GM23338 (cell line): Measurements from ENCODE around the gene KCNAB2. TPM values are rescaled to one million over a fixed set of nuclear protein-coding genes. Genes with fewer than 3 reads are reported as not detected.

ENCODE experiments used
- ATAC-seq: fragments of 200-7000 bp; cut with Tn5 transposase; 3 replicates; pipeline ENCODE4 v1.9.1; 2020
- DNase-seq: peaks from one replicate; pipeline ENCODE4 v3.0.0-alpha.2; 2015; ENCODE audit warnings: low spot score
- H2AFZ ChIP-seq: fragments of 200-600 bp; sonication (generic); 2 replicates; pipeline ENCODE4 v1.8.0; 2016; ENCODE audit warnings: antibody characterized with exemption, mild to moderate bottlenecking, moderate library complexity
- H3F3A ChIP-seq: fragments of 200-600 bp; sonication (generic); replicated peaks from 2 replicates; pipeline ENCODE4 v1.8.0; 2017; ENCODE audit warnings: antibody characterized with exemption, mixed run types, low read depth
- H3K27ac ChIP-seq: fragments of 200-600 bp; sonication (generic); 2 replicates; pipeline ENCODE4 v1.6.1; 2016; ENCODE audit warnings: low read depth
- H3K27me3 ChIP-seq: fragments of 200-600 bp; sonication (generic); 2 replicates; pipeline ENCODE4 v1.8.0; 2016; ENCODE audit warnings: mild to moderate bottlenecking, mixed run types, moderate library complexity; ENCODE audit not compliant: insufficient read depth
- H3K36me3 ChIP-seq: fragments of 200-600 bp; sonication (generic); 2 replicates; pipeline ENCODE4 v1.8.0; 2016; ENCODE audit warnings: mild to moderate bottlenecking; ENCODE audit not compliant: insufficient read depth
- H3K4me1 ChIP-seq: fragments of 200-600 bp; sonication (generic); 2 replicates; pipeline ENCODE4 v1.8.0; 2016; ENCODE audit warnings: mild to moderate bottlenecking, moderate library complexity; ENCODE audit not compliant: insufficient read depth
- H3K4me2 ChIP-seq: fragments of 200-600 bp; sonication (generic); 2 replicates; pipeline ENCODE4 v1.7.1; 2017; ENCODE audit warnings: mixed run types
- H3K4me3 ChIP-seq: fragments of 200-600 bp; sonication (generic); 2 replicates; pipeline ENCODE4 v1.6.1; 2016; ENCODE audit warnings: mixed run types
- H3K79me2 ChIP-seq: fragments of 200-600 bp; sonication (generic); replicated peaks from 2 replicates; pipeline ENCODE4 v1.8.0; 2017; ENCODE audit warnings: mild to moderate bottlenecking; ENCODE audit not compliant: insufficient read depth
- H3K9me2 ChIP-seq: fragments of 200-600 bp; sonication (generic); 2 replicates; pipeline ENCODE4 v1.8.0; 2017; ENCODE audit not compliant: insufficient read depth
- H4K20me1 ChIP-seq: fragments of 200-600 bp; sonication (generic); replicated peaks from 2 replicates; pipeline ENCODE4 v1.8.0; 2017; ENCODE audit warnings: mild to moderate bottlenecking; ENCODE audit not compliant: insufficient read depth
- H3K27ac Mint-ChIP-seq: 2 replicates; pipeline ENCODE4 v1.8.0; 2020; ENCODE audit warnings: inconsistent platforms, mild to moderate bottlenecking, moderate library complexity, mixed read lengths
- H3K27me3 Mint-ChIP-seq: 3 replicates; pipeline ENCODE4 v1.8.0; 2022; ENCODE audit warnings: low read depth, mild to moderate bottlenecking, moderate library complexity, mixed read lengths, inconsistent platforms; ENCODE audit not compliant: insufficient read depth, poor library complexity
- H3K36me3 Mint-ChIP-seq: 3 replicates; pipeline ENCODE4 v1.8.0; 2021; ENCODE audit warnings: low read depth, mild to moderate bottlenecking, inconsistent platforms, moderate library complexity, mixed read lengths
- H3K4me1 Mint-ChIP-seq: 3 replicates; pipeline ENCODE4 v1.8.0; 2020; ENCODE audit warnings: mild to moderate bottlenecking, inconsistent platforms, mixed read lengths
- H3K4me3 Mint-ChIP-seq: 3 replicates; pipeline ENCODE4 v1.8.0; 2021; ENCODE audit warnings: moderate library complexity, mild to moderate bottlenecking, inconsistent platforms, mixed read lengths
- H3K9me3 Mint-ChIP-seq: 3 replicates; pipeline ENCODE4 v1.8.0; 2020; ENCODE audit warnings: moderate library complexity, mild to moderate bottlenecking, inconsistent platforms, mixed read lengths
- CREB1 ChIP-seq: fragments of 250-450 bp; sonication (Bioruptor Pico); IDR thresholded peaks from 2 replicates; pipeline ENCODE4 v1.5.0; 2020; ENCODE audit warnings: low read depth, mild to moderate bottlenecking, moderate library complexity
- CTCF ChIP-seq, 2 experiments: fragments of 200-600 bp in 1 of 2; sonication (generic) in 1 of 2; conservative IDR thresholded peaks; 2 replicates each; pipeline versions ENCODE4 v1.5.1 to v1.6.1; 2016 to 2017; ENCODE audit warnings: antibody characterized with exemption in 2 of 2, low read depth in 2 of 2, mild to moderate bottlenecking in 2 of 2, moderate library complexity in 1 of 2
- ETS1 ChIP-seq: IDR thresholded peaks from 2 replicates; pipeline ENCODE4 v1.6.1; 2016; ENCODE audit warnings: antibody characterized with exemption
- EZH2 ChIP-seq: fragments of 200-600 bp; sonication (generic); IDR thresholded peaks from one replicate; pipeline ENCODE4 v1.8.0; 2017; ENCODE audit warnings: antibody characterized with exemption, mild to moderate bottlenecking, low read depth; ENCODE audit not compliant: unreplicated experiment
- EZH2phosphoT487 ChIP-seq: fragments of 200-600 bp; sonication (generic); IDR thresholded peaks from one replicate; pipeline ENCODE4 v1.8.1; 2018; ENCODE audit warnings: antibody characterized with exemption; ENCODE audit not compliant: unreplicated experiment
- JUNB ChIP-seq: IDR thresholded peaks from one replicate; pipeline ENCODE4 v1.6.1; 2016; ENCODE audit warnings: antibody characterized with exemption; ENCODE audit not compliant: unreplicated experiment
- NANOG ChIP-seq: IDR thresholded peaks from 2 replicates; pipeline ENCODE4 v1.6.1; 2016; ENCODE audit warnings: antibody characterized with exemption, borderline replicate concordance
- POLR2AphosphoS5 ChIP-seq: IDR thresholded peaks from 2 replicates; pipeline ENCODE4 v1.6.1; 2016; ENCODE audit warnings: antibody characterized with exemption, low read depth
- REST ChIP-seq: IDR thresholded peaks from one replicate; pipeline ENCODE4 v1.6.1; 2018; ENCODE audit warnings: antibody characterized with exemption; ENCODE audit not compliant: unreplicated experiment
- STAT1 ChIP-seq: IDR thresholded peaks from one replicate; pipeline ENCODE4 v1.6.1; 2016; ENCODE audit warnings: antibody characterized with exemption; ENCODE audit not compliant: unreplicated experiment
- ZNF114 ChIP-seq: fragments of 250-450 bp; sonication (Bioruptor Pico); IDR thresholded peaks from 2 replicates; pipeline ENCODE4 v1.5.0; 2020; ENCODE audit warnings: mild to moderate bottlenecking, moderate library complexity
- ZNF331 ChIP-seq: fragments of 250-450 bp; sonication (Bioruptor Pico); IDR thresholded peaks from 2 replicates; pipeline ENCODE4 v1.5.0; 2020; ENCODE audit warnings: low read depth, mild to moderate bottlenecking, moderate library complexity
- ZNF462 ChIP-seq: fragments of 250-450 bp; sonication (Bioruptor Pico); IDR thresholded peaks from 2 replicates; pipeline ENCODE4 v1.5.0; 2020; ENCODE audit warnings: mild to moderate bottlenecking, moderate library complexity
- polyA plus RNA-seq: library from polyadenylated mRNA; unstranded; fragments of >200 nt; fragmentation: Nextera tagmentation; extraction: Ambion mirVana; gene quantifications from 2 replicates; pipeline ENCODE4 v1.2.1, GENCODE V29; 2016
- total RNA-seq: library from RNA; depleted of rRNA; stranded (reverse); fragments of >200 nt; shearing (Covaris generic); gene quantifications from 2 replicates; pipeline ENCODE4 v1.2.3, GENCODE V29; 2014

The KCNAB2 gene
- total and polyA plus RNA-seq, 2 experiments from 2014 or later = 3.0 to 3.7 TPM

GRCh38 chr1:6100861-6101783 is 55.4 kb downstream of the KCNAB2 start:
- no peak for DNase-seq
- TF ChIP-seq CTCF (conservative IDR thresholded peaks at IDR 0.05; ENCODE audit: low read depth in 2 of 2) = no peak
- no peak for TF ChIP-seq NANOG
- no peak for TF ChIP-seq ZNF331 (CRISPR knock-in tag)
- TF ChIP-seq STAT1 = no peak
- no peak for TF ChIP-seq CREB1
- TF ChIP-seq ETS1 = no peak
- no peak for TF ChIP-seq JUNB
- no peak for TF ChIP-seq EZH2phosphoT487
- TF ChIP-seq ZNF462 = no peak
- TF ChIP-seq REST = no peak
- no peak for TF ChIP-seq ZNF114 (CRISPR knock-in tag)
- TF ChIP-seq EZH2 = no peak
- no peak for TF ChIP-seq POLR2AphosphoS5
- Histone ChIP-seq H3K36me3 (no peaks in the 10 kb centered on the region), H3K27ac (no peak overlapping the region), H2AFZ (no peak overlapping the region), H3K4me3 (no peak overlapping the region), H3K4me1 (no peaks in the 10 kb centered on the region), H3K9me2 (no peaks in the 10 kb centered on the region), H4K20me1 (no peaks in the 10 kb centered on the region), H3K79me2 (no peaks in the 10 kb centered on the region), H3K4me2 (no peak overlapping the region), H3F3A (no peaks in the 10 kb centered on the region), H3K27me3 (no peaks in the 10 kb centered on the region)
- Mint-ChIP-seq H3K27ac (no peak overlapping the region), H3K27me3 (peaks cover 5% of the 10 kb centered on the region), H3K4me3 (no peak overlapping the region), H3K4me1 (peaks cover 2% of the 10 kb centered on the region; the same call in 1 of the 3 replicates), H3K9me3 (no peaks in the 10 kb centered on the region; the same call in 2 of the 3 replicates), H3K36me3 (no peaks in the 10 kb centered on the region; the same call in 2 of the 3 replicates)
- ATAC-seq = no peak
